H1 (cell line): ENCODE measurements around the gene TIGD6. TPM values are rescaled to one million over a fixed set of nuclear protein-coding genes. Genes with fewer than 3 reads are reported as not detected.

ENCODE experiments used
- CTCF ChIA-PET: fragments of 300-600 bp; sonication (Branson Sonifier 250); formaldehyde crosslinking; loops from one replicate; lab custom pipeline; 2021; ENCODE audit not compliant: partially characterized antibody; lab: Charles Lee
- POLR2A ChIA-PET: fragments of 300-600 bp; sonication (Branson Sonifier 250); formaldehyde crosslinking; loops from one replicate; lab custom pipeline; 2021; ENCODE audit warnings: inconsistent platforms; ENCODE audit not compliant: partially characterized antibody; lab: Charles Lee
- DNase-seq, 2 experiments: peaks; one replicate each; pipeline versions ENCODE4 v3.0.0 to v3.0.0-alpha.2; 2010 to 2022; ENCODE audit warnings: low spot score in 2 of 2, low read depth in 1 of 2, mixed read lengths in 1 of 2
- FAIRE-seq: peaks from 2 replicates; lab custom pipeline; 2011; peaks lifted over from hg19 to GRCh38; lab: Jason Lieb, UNC
- H2AFZ ChIP-seq: 2 replicates; pipeline ENCODE4 v1.8.1; 2012; ENCODE audit warnings: low read length, inconsistent platforms
- H2AK5ac ChIP-seq: 2 replicates; pipeline ENCODE4 v1.6.1; 2013; ENCODE audit warnings: low read depth, low read length
- H2BK120ac ChIP-seq: replicated peaks from 2 replicates; pipeline ENCODE3; 2013; ENCODE audit warnings: low read depth, low read length, inconsistent platforms
- H2BK12ac ChIP-seq: 2 replicates; pipeline ENCODE4 v1.6.1; 2013; ENCODE audit warnings: low read depth, low read length
- H2BK15ac ChIP-seq: 2 replicates; pipeline ENCODE4 v1.6.1; 2013; ENCODE audit warnings: low read length
- H2BK20ac ChIP-seq: 2 replicates; pipeline ENCODE4 v1.6.1; 2013; ENCODE audit warnings: low read length
- H2BK5ac ChIP-seq: 2 replicates; pipeline ENCODE4 v1.6.1; 2013; ENCODE audit warnings: low read depth, low read length
- H3K14ac ChIP-seq: 2 replicates; pipeline ENCODE4 v1.6.1; 2013; ENCODE audit warnings: inconsistent platforms; ENCODE audit not compliant: insufficient read length
- H3K18ac ChIP-seq: 2 replicates; pipeline ENCODE4 v1.6.1; 2013; ENCODE audit warnings: low read length; ENCODE audit errors: extremely low read depth
- H3K23ac ChIP-seq: 2 replicates; pipeline ENCODE4 v1.6.1; 2013; ENCODE audit warnings: inconsistent platforms; ENCODE audit not compliant: insufficient read length
- H3K23me2 ChIP-seq: 2 replicates; pipeline ENCODE4 v1.6.1; 2013; ENCODE audit warnings: low read depth, low read length
- H3K27ac ChIP-seq: 2 replicates; pipeline ENCODE4 v1.6.1; 2011; ENCODE audit warnings: low read depth, low read length, inconsistent platforms
- H3K27me3 ChIP-seq, 4 experiments: replicated peaks in 1 of 4; 1 replicate in 1 of 4; 2 replicates in 3 of 4; pipeline versions ENCODE4 v1.6.1 to v1.8.1; 2011 to 2013; ENCODE audit warnings: low read length in 3 of 4, mild to moderate bottlenecking in 3 of 4, inconsistent platforms in 2 of 4, mixed read lengths in 2 of 4, moderate library complexity in 1 of 4; ENCODE audit not compliant: control insufficient read depth in 3 of 4, insufficient read depth in 3 of 4; ENCODE audit errors: extremely low read depth in 1 of 4
- H3K36me3 ChIP-seq, 4 experiments: 2 replicates each; pipeline versions ENCODE4 v1.6.1 to v1.8.1; 2011 to 2013; ENCODE audit warnings: mild to moderate bottlenecking in 4 of 4, low read length in 3 of 4, moderate library complexity in 2 of 4, control low read depth in 1 of 4, inconsistent platforms in 1 of 4; ENCODE audit not compliant: insufficient read depth in 4 of 4, control insufficient read depth in 2 of 4
- H3K4ac ChIP-seq: replicated peaks from 2 replicates; pipeline ENCODE3; 2013; ENCODE audit warnings: low read length, low read depth, mixed read lengths, inconsistent platforms; ENCODE audit not compliant: insufficient read length
- H3K4me1 ChIP-seq, 4 experiments: replicated peaks in 1 of 4; 1 replicate in 1 of 4; 2 replicates in 3 of 4; pipeline versions ENCODE4 v1.6.1 to v1.8.1; 2011 to 2013; ENCODE audit warnings: low read length in 3 of 4, inconsistent platforms in 2 of 4, mixed read lengths in 1 of 4; ENCODE audit not compliant: insufficient read depth in 4 of 4, control insufficient read depth in 3 of 4
- H3K4me2 ChIP-seq, 2 experiments: 2 replicates each; pipeline versions ENCODE4 v1.6.1 to v1.8.1; 2011 to 2013; ENCODE audit warnings: low read depth in 2 of 2, low read length in 2 of 2, control low read depth in 1 of 2, inconsistent platforms in 1 of 2, mild to moderate bottlenecking in 1 of 2; ENCODE audit not compliant: insufficient read depth in 1 of 2
- H3K4me3 ChIP-seq, 4 experiments: fragments of 200-600, 300-600 bp in 1 of 4; sonication (generic), shearing (Covaris generic), sonication (Bioruptor Twin) in 1 of 4; 2 replicates each; pipeline versions ENCODE4 v1.5.1 to v1.8.1; 2011 to 2016; ENCODE audit warnings: low read length in 4 of 4, low read depth in 3 of 4, control low read depth in 2 of 4, inconsistent platforms in 2 of 4, mild to moderate bottlenecking in 2 of 4, mixed read lengths in 1 of 4, moderate library complexity in 1 of 4; ENCODE audit not compliant: insufficient read depth in 2 of 4; ENCODE audit errors: extremely low read depth in 1 of 4
- H3K56ac ChIP-seq: replicated peaks from 2 replicates; pipeline ENCODE3; 2013; ENCODE audit warnings: low read depth, mild to moderate bottlenecking, mixed read lengths, low read length, inconsistent platforms; ENCODE audit not compliant: insufficient read length
- H3K79me1 ChIP-seq: 2 replicates; pipeline ENCODE4 v1.6.1; 2013; ENCODE audit warnings: low read depth, low read length, control low read depth
- H3K79me2 ChIP-seq, 2 experiments: 2 replicates each; pipeline versions ENCODE4 v1.6.1 to v1.8.1; 2012 to 2013; ENCODE audit warnings: low read length in 2 of 2, mild to moderate bottlenecking in 2 of 2, inconsistent platforms in 1 of 2; ENCODE audit not compliant: insufficient read depth in 2 of 2, control insufficient read depth in 1 of 2
- H3K9ac ChIP-seq, 4 experiments: replicated peaks in 1 of 4; 1 replicate in 1 of 4; 2 replicates in 3 of 4; pipeline versions ENCODE4 v1.6.1 to v1.8.1; 2011 to 2013; ENCODE audit warnings: low read depth in 3 of 4, low read length in 3 of 4, control low read depth in 2 of 4, mild to moderate bottlenecking in 2 of 4, moderate library complexity in 2 of 4, inconsistent platforms in 1 of 4; ENCODE audit errors: extremely low read depth in 1 of 4
- H3K9me3 ChIP-seq, 2 experiments: 2 replicates each; pipeline versions ENCODE4 v1.6.1 to v1.8.1; 2012 to 2013; ENCODE audit warnings: mild to moderate bottlenecking in 2 of 2, moderate library complexity in 2 of 2, control low read depth in 1 of 2, inconsistent platforms in 1 of 2, low read depth in 1 of 2, low read length in 1 of 2, mixed read lengths in 1 of 2; ENCODE audit not compliant: insufficient read depth in 2 of 2
- H4K20me1 ChIP-seq, 2 experiments: replicated peaks in 1 of 2; 2 replicates each; pipeline versions ENCODE3 to v1.8.1; 2011 to 2013; ENCODE audit warnings: inconsistent platforms in 2 of 2, low read length in 2 of 2, mild to moderate bottlenecking in 1 of 2; ENCODE audit not compliant: insufficient read depth in 2 of 2, control insufficient read depth in 1 of 2
- H4K5ac ChIP-seq: 2 replicates; pipeline ENCODE4 v1.6.1; 2013; ENCODE audit warnings: low read length, low read depth, mixed read lengths, inconsistent platforms; ENCODE audit not compliant: insufficient read length
- H4K8ac ChIP-seq: 2 replicates; pipeline ENCODE4 v1.8.0; 2013; ENCODE audit warnings: mild to moderate bottlenecking, moderate library complexity, low read length, inconsistent platforms; ENCODE audit not compliant: insufficient read depth; ENCODE audit errors: extremely low read depth
- H4K91ac ChIP-seq: replicated peaks from 2 replicates; pipeline ENCODE3; 2013; ENCODE audit warnings: low read length, mixed read lengths, inconsistent platforms; ENCODE audit not compliant: insufficient read length
- JUND ChIP-seq: IDR thresholded peaks from 2 replicates; pipeline ENCODE4 v1.6.1; 2011; ENCODE audit warnings: mild to moderate bottlenecking, improper control_type of control experiment, low read length
- NRF1 ChIP-seq: IDR thresholded peaks from 2 replicates; pipeline ENCODE4 v1.6.1; 2011; ENCODE audit warnings: mild to moderate bottlenecking, low read depth, low read length, improper control_type of control experiment
- PHF8 ChIP-seq: fragments of 200-600 bp; sonication (generic); conservative IDR thresholded peaks from 2 replicates; pipeline ENCODE4 v1.7.1; 2012; ENCODE audit warnings: low read depth, mild to moderate bottlenecking, inconsistent platforms, low read length, moderate library complexity
- SIN3A ChIP-seq, 2 experiments: IDR thresholded peaks in 1 of 2; conservative IDR thresholded peaks in 1 of 2; 2 replicates each; pipeline ENCODE4 v1.6.1; 2011 to 2012; ENCODE audit warnings: low read length in 2 of 2, improper control_type of control experiment in 1 of 2, low read depth in 1 of 2, mild to moderate bottlenecking in 1 of 2
- SP4 ChIP-seq: IDR thresholded peaks from 2 replicates; pipeline ENCODE4 v1.6.1; 2012; ENCODE audit warnings: low read length, inconsistent platforms
- SRF ChIP-seq: IDR thresholded peaks from 2 replicates; pipeline ENCODE4 v1.6.1; 2011; ENCODE audit warnings: mild to moderate bottlenecking, low read depth, low read length, moderate library complexity
- WGBS, 2 experiments: shearing (Covaris generic) in 1 of 2; methylation state at CpG; one replicate each; pipeline versions ENCODE4 v1.1.6 to v1.1.7; 2013 to 2015; ENCODE audit warnings: low lambda C conversion rate in 2 of 2, mixed read lengths in 2 of 2, inconsistent platforms in 1 of 2, low coverage in 1 of 2, missing lambda C conversion rate in 1 of 2; ENCODE audit not compliant: insufficient replicate concordance in 2 of 2, insufficient coverage in 1 of 2, insufficient read length in 1 of 2; ENCODE audit errors: extremely low coverage in 1 of 2, missing lambda C conversion rate in 1 of 2; 5-methylcytosine and 5-hydroxymethylcytosine counted together
- polyA plus RNA-seq, 7 experiments: library from polyadenylated mRNA; depleted of rRNA in 3 of 7; stranded (reverse) in 5 of 7; unstranded in 2 of 7; fragments of >200 nt in 5 of 7; fragments of 200-250 nt in 2 of 7; gene quantifications; 1 replicate in 5 of 7; 2 replicates in 1 of 7; 4 replicates in 1 of 7; pipeline versions ENCODE4 v1.2.1 to v1.2.3, GENCODE V29; 2011 to 2013; ENCODE audit warnings: missing spikeins in 2 of 7, mixed read lengths in 2 of 7
- total RNA-seq: library from RNA; stranded (reverse); fragmentation: NEBNext Ultra II Directional; extraction: Animal tissue kit (Norgen Biotek cat#: 25700); gene quantifications from 2 replicates; pipeline ENCODE4 v1.2.1, GENCODE V29; 2021
- TF ChIP-seq, protein P1 (sequence below): IDR thresholded peaks from 2 replicates; pipeline ENCODE4 v1.6.1; 2011; ENCODE audit warnings: low read depth, mild to moderate bottlenecking, low read length; ENCODE audit not compliant: insufficient read depth

The TIGD6 gene
- total and polyA plus RNA-seq, 2 of the 8 experiments (the other 6 are each of a cell fraction or from before 2014, with no cell fraction given) = 1.3 to 2.4 TPM

GRCh38 chr5:149999866-150000255 lies 593 bp downstream of the TIGD6 start:
- no peak for TF ChIP-seq SRF
- TF ChIP-seq, protein P1, sequence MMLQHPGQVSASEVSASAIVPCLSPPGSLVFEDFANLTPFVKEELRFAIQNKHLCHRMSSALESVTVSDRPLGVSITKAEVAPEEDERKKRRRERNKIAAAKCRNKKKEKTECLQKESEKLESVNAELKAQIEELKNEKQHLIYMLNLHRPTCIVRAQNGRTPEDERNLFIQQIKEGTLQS = no peak
- TF ChIP-seq SP4 = no peak
- TF ChIP-seq SIN3A (conservative IDR thresholded peaks at IDR 0.05 in 1 of 2, IDR thresholded peaks at IDR 0.05 in 1 of 2; ENCODE audit: low read depth in 1 of 2, low read length in 2 of 2) = no peak
- no peak; the same call in 1 of the 2 replicates for TF ChIP-seq PHF8
- TF ChIP-seq NRF1 = no peak
- TF ChIP-seq JUND = no peak
- CTCF ChIA-PET = interaction anchor here (0.6 to 4.7 kb wide), 8 partner anchors 9 to 243 kb away, joined by 3 to 20 read pairs (median 4); partner anchors contain the start of gene SLC26A2
- H3K9me3 ChIP-seq = no peaks in the 10 kb centered on the region
- H2AK5ac ChIP-seq = no peak overlapping the region; the same call in 1 of the 2 replicates
- peaks cover 0 to 4% (median 0%) of the 10 kb centered on the region in 4 experiments; a peak in 2 of 8 replicates for H3K36me3 ChIP-seq
- H3K4me3 ChIP-seq = peak overlapping the region; percentile 54 to 92 (median 89)
- H2BK12ac ChIP-seq = peak overlapping the region; percentile 10
- peak overlapping the region; percentile 80 for H2BK5ac ChIP-seq
- H4K5ac ChIP-seq = peak overlapping the region; percentile 25
- no peak overlapping the region for H2BK15ac ChIP-seq
- peaks cover 5 to 36% of the 10 kb centered on the region in 2 experiments for H3K79me2 ChIP-seq
- H4K91ac ChIP-seq = peak overlapping the region; percentile 29
- peak overlapping the region; percentile 56 for H3K18ac ChIP-seq
- no peak overlapping the region for H2BK20ac ChIP-seq
- H3K14ac ChIP-seq = no peak overlapping the region
- DNase-seq = no peak
- peak overlapping the region; percentile 95 for H2AFZ ChIP-seq
- 41% methylated on average over 7 of the region's 7 CpGs; no CpG with 5 or more reads in 1 of the 2 experiments for WGBS, 2 experiments
- no peaks in the 10 kb centered on the region for H3K27me3 ChIP-seq
- H2BK120ac ChIP-seq = no peak overlapping the region
- POLR2A ChIA-PET = interaction anchor here (0.7 to 1.8 kb wide), 4 partner anchors 9 to 64 kb away, joined by 3 to 8 read pairs (median 4); no protein-coding TSS in a partner anchor
- H3K4me2 ChIP-seq = peak overlapping the region; percentile 92 to 94
- peaks cover 0 to 4% (median 2%) of the 10 kb centered on the region in 4 experiments; a peak in 4 of 7 replicates for H3K4me1 ChIP-seq
- peak overlapping the region; percentile 19 for H3K4ac ChIP-seq
- peaks cover 3 to 18% of the 10 kb centered on the region in 2 experiments for H4K20me1 ChIP-seq
- no peak for FAIRE-seq
- H3K9ac ChIP-seq = peak overlapping the region; percentile 74 to 91 (median 85)
- H3K56ac ChIP-seq = no peak overlapping the region
- peaks cover 14% of the 10 kb centered on the region for H3K23me2 ChIP-seq
- no peak overlapping the region for H3K23ac ChIP-seq
- peak overlapping the region; percentile 76 for H3K27ac ChIP-seq
- H3K79me1 ChIP-seq = peaks cover 5% of the 10 kb centered on the region; the same call in 1 of the 2 replicates
- H4K8ac ChIP-seq = peak overlapping the region; percentile 97; the same call in 1 of the 2 replicates
